ENCODE results near the gene PPP1R7.
A peak's percentile ranks its signal among the peaks of the same experiment; 100 is the strongest.

PPP1R7 gene

DNA sequence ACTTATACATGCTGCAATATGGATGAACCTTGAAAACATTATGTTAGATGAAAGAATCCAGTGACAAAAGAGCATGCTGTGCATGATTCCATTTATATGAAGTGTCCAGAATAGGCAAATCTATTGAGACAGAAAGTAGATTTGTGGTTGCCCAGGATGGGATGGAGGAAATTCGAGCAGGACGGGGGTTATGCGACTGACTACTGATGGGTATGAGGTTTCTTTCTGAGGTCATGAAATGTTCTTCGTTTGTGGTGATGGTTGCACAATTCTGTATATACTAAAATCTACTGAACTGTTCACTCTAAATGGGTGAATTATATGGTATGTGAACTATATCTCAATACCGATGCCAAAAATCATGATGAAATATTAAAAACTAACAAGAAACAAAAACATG is 29.3 kb upstream of the PPP1R7 start:
- DNase-seq, result no peak

DNA sequence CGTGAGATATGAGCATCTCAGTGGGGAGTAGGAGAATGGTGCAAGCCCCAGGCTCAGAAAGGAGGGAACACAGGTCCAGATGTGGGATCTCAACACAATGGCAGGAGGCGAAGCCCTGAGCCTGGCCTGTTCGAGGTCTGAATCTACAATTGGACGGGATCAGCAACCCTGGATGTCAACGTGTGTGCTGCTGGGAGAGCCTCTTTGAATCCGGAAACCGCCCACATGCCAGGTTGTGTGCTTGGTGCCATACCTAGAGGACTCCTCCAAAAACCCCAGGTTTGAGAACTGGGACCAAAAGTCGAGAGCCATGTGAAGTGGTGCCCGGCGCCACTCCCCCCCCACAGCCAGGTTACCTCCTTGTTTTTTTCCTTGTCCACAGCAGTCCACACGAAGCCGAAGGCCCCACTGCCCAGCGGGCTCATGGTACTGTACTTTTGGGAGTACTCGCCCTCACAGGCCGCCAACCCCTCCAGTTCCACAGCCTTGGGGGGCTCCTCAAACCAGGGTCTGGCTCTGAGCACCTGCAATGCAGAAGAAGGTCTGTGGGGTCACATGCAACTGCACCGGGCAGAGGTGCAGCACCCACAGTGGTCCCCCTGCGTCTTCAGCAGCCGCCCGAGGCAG is 27.8 kb upstream of the PPP1R7 start:
- DNase-seq, result no peak

DNA sequence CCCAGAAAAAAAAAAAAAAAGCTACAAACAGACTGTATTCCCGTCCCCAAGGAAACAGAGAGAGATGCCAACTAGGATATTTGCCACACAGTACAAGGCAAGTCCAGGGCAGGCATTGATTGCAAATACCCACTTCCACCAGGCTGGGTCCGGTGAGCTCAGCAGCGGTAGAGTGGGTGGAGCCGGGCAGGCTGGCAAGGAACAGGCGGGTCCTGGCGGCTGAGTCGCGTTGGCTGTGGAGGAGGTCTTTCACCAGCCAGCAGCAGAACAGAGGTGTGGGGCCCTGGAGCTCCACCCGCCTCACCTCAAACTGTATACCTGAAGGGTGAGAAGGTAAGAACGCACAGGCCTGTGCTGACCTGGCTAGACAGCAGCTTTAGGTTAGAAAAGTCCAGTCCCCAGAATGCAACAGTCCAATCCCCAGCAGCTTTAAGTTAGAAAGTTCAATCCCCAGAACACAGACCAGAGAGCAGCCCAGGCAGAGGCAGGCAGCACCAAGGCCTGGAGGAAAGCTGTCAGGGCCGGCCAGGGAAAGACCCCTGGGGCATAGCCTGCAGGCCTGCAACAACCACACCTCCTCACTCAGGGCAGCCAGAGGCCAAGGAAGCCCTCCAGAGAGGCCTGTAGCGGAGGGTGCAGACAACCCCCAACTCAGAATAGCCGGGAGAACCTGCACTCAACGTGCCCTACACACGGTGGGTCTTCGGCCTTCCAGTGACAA is 26.3 kb upstream of the PPP1R7 start:
- peak; percentile 53 for DNase-seq

DNA sequence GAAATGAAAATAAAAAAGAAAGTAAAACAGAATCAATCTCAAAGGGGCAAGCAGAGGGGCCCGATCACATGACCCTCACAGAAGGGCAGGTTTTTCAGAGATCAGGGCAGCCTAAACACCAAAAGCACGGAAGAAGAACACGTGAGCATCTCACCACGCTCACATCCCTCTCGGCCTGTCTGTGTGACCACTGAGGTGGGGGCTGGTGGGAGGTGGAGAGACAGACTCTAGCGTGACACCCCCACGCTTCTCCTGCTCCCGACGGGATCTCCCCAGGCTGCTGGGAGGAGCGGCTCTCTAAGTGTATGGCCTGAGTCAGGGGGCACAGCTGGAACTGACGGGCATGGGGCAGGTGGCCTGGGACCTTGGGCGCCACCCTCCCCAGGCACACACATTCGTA is 24.6 kb upstream of the PPP1R7 start:
- DNase-seq, result no peak

DNA sequence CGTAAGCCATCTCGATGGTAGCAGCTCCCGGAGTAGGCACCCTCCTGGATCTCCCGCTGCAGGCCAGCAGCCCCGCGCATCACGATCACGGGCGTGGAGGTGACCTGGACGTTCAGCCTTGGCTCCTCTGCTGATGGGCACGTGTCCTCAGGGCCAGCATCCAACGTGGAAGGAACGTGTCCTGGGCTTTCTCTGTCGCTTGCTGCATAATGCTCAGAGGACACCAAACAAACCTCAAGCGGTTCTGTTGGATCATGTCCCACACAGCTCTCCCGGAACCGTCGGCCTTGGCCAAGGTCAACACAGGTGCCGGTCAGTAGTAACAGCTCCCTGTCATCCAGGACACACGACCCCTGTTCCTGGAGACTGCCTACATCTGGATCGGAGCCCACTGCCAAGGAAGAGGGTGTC is 24.1 kb upstream of the PPP1R7 start:
- no peak for DNase-seq

DNA sequence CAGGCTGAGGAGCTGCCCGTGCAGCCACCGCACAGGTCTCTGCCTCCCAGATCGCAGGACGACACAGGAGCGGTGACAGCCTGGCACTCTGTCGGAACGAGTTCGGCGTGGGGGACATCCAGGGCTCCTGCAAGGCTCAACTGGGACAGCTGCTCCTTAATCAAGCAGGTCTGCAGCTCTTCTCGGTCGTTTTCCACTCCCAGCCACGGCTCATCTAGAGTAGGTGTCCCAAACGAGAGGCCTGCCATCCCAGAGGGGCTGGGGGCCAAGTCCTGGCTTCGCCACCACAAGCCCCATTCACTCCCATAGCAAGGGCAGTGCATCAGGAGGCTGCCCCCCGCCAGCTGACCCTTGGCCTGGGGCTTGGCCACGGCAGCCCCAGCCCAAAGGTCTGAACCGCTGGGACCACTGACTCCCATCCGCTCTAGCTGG is 23.5 kb upstream of the PPP1R7 start:
- DNase-seq, result no peak

DNA sequence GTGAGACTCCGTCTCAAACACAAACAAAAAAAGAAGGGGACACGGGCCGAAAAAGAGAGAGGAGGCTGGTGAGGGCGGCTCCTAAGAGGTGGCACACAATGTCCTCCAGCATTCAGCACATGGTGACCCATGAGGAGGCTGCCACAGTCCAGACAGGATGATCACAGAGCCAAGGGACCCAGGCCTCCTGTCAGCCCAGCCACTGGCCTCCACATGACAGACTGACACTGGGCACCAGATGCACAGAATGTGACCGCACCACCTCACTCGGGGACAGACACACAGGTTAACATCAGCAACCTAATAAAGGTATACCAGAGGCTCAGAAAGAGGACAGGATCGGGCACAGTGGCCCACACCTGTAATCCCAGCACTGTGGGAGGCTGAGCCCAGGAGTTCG is 22.0 kb upstream of the PPP1R7 start:
- DNase-seq, result no peak

DNA sequence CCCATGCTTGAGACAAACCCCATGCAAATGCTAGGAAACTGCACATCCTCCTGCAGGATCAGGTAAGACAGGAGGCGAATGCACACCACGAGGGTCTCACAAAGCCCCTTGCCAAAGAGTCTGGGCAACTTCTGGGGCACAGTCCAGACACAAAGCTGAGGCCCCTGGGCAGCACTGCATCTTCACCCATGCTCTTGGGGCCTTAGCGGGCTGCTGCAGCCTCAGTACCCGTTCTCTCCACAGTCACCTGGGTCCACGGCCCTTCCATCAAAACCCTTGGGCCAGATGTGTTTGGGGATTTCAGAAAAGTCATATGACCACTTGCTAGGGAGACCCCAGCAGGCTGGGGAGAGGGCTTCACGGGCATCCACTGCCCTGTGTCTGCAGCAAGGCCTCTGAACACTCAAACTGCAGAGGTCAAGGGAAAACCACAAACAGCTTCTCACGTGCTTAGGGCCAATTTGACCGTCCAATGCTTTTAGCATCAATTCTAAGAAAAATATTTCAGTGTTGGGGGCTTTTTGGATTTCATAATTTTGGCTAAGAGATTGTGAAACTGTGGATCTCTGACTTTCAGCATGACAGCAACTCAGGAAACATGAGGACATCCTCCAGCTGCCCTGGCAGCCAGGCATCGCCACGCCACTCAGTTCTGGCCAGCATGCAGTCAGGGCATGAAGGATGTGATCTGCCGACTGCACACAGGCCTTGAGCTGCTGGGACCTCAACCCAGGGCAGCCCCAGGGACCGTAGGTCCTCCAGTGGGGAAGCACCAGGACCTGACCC is 21.0 kb upstream of the PPP1R7 start:
- no peak for DNase-seq

DNA sequence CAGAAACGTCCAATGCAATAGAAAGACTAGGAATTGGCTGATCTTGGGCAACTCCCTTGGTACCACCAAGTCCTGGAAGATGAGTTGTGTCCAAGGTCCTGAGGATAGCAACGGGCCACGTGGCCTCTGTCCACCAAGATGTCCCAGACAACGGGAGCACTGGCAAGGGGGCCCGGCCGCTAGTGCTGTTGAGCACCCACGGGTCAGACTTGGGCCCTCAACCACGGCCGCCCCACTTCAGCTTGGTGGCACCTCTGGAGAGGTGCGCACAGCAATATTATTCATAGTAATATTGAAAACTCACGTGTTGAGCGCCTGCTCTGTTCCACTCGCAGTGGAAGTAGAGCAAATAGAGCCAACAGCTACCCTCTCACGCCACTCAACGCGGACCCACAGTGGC is 20.0 kb upstream of the PPP1R7 start:
- no peak for DNase-seq

DNA sequence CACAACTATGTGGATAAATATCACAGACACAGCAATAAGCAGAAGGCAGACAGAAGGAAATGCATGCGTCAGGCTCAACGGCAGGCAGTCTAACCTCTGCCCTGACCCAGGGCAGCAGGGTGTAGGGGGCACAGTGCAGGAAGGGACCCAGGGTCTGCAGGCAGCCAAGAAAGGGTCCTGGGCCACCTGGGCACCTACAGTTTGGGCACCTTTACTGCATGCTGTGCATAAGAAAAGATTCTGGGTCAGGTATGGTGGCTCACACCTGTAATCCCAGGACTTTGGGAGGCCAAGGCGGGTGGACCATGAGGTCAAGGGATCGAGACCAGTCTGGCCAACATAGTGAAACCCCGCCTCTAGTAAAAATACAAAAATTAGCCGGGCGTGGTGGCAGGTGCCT is 18.7 kb upstream of the PPP1R7 start:
- no peak for DNase-seq

DNA sequence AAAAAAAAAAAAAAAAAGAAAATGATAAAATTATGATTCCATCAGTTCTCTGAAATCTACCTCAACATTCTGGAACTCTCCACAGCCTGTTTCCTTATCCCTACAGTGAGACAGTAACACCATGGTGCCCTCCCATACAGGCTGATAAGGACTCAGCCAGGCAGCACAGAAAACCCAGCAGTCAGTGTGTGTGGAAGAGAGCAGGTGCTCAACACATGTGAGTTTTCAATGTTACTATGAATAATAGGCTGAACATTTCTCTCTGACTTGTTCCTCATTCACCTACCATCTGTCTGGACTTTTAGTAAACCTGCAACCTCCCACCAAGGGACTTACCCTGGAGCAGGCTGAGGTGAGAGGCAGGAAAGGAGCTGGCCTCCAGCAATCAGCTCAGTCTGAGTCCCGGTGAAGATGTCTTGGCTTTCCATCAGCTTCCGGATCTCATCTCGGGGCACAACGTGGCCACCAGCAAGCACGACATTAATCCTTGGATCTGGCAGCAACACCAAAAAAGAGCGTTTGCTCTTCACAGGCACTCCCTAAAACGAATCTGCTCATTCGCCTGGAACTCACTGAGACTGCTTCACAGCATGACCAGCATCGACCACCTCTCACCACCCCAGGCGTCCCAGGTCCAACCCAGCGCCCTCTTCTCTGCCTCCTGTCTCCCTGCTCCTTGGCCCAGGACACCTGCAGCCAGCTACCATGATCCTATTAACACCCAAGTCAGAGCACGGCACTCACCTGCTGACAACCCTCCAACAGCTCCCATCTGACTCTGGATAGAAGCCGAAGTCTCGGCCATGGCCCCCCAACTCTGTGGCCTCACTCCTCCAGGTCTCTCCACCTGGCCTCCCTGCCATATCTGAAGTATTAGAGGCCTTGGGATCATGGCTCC is 17.5 kb upstream of the PPP1R7 start:
- no peak for DNase-seq

DNA sequence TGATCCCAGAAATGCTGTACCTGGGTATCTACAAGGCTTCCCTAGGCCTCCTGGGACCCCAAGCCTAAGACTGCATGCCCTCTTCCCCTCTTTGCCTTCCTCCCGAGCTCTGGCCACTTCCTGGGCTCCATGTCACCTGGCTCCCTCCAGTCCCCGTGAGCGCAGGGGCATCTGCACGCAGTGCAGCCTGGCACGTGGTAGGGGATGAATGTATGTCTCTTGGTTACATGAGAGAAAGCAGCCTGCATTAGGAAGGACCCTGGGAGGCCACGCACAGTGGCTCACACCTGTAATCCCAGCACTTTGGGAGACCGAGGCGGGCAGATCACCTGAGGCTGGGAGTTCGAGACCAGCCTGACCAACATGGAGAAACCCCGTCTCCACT is 16.8 kb upstream of the PPP1R7 start:
- no peak for DNase-seq

DNA sequence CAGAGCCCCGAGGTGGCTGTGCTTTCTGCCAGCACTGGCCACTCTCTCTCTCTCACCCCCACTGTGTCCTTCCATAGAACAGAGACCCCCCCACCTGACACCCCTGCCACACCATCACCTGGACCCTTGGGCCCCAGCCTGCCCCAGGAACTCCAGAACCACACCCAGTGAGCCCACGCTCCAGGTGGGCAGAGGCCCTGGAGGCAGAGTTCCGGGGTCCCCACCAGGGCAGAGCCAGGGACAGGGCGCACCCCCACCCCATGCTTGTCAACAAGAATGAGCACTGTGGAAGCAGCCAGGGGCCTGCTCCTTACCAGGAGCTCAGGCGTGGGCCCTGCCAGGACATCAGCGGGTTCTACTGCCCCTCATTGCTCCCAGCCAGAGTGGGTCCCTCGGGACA is 15.6 kb upstream of the PPP1R7 start:
- no peak for DNase-seq

DNA sequence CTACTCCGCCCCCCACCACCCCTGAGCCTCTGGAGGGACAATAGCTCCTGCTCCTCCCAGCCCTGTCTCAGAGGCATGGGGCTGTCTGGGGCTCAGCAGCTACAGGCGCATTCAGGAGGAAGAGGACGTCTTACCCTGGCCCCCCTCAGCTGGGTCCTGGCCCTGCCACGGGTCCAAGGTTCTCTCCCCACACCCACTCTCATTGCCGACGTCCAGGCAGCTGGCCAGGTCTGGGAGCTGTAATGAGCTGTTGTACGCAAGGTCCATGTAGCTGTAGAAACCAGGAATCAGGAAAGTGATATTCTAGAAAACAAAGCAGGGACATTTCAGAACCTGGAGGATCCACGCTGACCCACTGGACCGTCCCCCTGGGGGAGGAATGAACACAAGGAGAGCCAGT is 14.5 kb upstream of the PPP1R7 start:
- no peak for DNase-seq

DNA sequence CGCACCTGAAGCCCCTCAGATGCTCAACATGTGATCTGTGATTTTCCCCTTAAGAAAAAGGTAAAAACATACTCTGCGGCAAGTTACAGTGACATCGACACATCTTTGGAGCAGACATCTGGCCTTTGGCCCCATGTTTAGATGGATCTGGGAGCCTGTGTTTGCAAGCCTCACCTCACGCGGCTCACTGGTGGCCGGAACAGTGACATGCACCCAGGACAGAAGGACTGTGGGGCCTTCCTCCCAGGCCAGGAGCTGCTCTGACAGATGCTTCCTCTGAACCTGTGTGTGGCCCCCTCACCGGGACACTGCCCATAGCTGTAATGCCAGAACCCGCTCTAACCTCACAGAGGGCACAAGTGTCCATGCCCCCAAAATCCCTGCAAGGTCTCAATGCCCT is 14.1 kb upstream of the PPP1R7 start:
- DNase-seq, result no peak

DNA sequence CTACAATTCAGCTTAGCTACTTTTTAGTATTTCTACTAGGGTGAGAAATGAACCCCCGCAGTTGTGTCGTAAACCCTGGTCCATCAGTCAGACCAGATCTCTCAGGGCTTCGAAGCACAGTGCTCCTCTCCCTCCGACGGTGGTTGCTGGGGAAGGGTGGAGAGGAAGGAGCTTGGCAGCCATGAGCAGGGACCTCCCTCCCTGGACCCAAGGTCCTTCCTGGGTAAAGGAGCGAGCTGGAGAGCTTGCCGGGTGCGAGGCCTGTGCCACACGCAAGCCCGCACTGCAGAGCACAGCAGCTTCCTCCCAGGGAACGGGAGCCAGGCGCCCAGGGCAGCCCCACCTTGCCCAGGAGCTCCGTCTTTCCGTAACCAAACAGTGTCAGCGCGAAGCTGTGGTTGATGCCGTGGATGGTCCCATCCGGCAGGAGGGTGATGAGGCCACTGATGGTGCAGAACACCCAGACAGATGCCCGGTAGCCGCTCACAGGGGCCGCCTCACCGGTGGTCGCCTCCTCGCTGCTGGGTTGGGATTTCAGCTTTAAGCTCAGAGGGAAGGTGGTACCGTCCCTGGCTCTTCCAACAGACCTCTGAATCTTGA is 13.5 kb upstream of the PPP1R7 start:
- DNase-seq, result no peak

DNA sequence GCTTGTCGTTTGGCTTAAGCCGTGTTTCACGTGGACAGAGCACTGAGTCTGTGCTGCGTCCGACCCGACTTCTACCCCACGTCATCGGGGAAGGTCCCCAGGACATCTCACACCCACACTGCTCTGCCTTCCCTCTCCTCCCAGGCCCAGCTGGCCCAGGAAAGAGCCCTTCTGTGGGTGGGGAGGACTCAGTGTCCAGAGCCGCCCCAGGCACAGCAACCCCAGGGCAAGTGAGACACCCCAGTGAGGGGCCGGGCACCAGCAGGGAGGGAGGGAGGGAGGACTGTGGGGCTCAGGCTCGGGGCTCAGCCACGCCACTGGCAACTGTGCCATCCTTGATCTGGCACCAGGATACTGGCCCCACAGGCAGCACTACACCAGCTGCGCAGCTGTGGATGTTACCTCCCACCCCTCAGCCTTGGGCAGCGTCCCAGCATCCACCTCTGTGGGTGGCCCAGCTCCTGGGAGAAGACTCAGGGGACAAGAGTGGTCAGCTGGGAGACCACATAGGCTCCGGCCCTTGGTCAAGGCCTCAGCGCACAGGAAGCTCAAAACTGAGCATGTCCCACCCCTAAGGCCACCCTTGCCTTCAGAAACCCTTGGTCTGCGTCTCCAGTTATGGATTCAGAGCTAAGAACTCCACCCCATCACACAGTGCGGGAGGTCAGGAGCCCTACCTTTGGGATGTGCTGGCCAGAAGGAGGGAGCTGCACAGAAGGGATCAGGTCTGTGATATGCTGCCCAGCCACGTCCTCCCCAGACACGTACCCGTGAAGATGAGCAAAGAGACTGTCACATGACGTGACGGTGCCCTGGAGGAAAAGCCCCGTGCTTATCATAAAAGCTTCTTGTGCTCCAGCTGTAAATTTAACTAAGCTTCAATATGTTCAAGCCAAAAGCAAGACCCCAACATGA is 12.7 kb upstream of the PPP1R7 start:
- no peak for DNase-seq

DNA sequence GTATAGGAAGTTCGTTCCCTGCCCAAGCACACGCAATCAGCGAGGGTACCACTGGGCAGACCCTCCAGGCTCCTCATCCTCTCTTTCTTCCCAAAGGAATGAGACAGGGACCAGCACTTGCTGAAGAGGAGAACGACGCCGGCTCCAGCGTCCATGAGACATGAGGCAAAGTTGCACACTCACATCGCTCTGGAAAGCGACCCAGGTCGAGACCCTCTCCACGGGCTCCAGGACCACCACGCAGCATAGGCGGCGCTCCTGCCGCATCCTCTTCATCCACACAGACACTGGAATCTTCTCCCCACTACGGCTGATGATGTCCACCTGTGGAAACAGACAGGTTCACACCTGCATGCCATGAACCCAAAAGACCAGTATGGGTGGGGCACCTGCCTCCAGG is 11.8 kb upstream of the PPP1R7 start:
- no peak for DNase-seq

DNA sequence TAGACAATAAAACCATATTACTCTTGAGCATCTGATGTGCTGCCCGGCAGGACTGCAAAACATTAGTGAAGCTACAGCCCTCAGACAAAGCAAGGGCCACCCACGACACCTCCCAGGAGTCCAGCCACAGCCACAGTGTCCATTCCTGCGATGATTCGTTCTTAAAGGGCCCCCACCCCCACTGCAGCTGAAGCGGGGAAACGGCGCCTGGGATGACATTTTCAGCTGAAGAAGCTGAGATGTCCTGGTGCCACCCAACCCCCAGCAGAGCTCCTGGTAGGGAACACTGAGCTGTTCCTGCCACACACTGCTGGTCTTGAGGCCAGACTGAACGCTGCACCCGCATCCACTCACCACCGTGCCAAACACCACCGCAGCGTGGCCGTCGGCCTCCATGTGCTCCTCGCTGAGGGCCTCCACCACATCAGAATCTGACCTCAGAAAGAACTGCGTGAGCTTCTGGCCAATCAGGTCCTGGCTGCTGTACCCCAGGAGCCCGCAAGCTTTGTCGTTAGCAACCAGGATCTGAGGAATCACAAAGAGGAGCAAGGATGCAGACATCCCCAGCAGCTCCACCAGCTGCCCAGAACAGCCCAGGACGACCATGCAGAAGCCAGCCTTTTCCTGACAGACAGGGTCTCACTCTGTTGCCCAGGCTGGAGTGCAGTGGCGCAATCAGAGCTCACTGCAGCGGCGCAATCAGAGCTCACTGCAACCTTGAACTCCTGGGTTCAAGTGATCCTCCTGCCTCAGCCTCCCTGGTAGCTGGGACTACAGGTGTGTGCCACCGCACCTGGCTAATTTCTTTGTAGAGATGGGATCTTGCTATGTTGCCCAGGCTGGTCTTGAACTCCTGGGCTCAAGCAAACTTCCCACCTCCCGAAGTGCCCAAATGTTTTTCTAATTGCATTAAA is 10.5 kb upstream of the PPP1R7 start:
- DNase-seq, result no peak

DNA sequence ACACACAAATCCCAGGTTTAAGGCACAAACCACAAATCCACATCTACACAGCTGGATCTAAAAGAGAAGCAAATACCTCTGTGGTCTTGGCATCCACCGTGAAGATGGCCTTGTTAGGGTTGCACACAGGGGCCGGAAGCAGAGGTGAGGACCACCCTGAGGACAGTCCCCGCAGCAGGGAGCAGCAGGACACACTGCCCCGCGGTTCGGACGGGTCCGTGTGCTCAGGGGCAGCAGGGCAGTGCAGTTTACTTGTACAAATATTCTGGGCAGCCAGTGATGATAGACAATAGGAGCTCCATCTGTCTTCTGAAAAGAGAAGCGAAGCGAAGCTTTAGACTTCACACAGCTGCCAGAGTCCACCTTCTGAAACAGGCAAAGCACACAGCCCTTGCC is 9.8 kb upstream of the PPP1R7 start:
- DNase-seq, result no peak

Measured in activated CD4-positive, alpha-beta T cell treated with anti-CD3 and anti-CD28 coated beads, Interleukin-2, amount 50 U/mL, for 1 hour (primary cell).